ENCODE measurements around the gene ZNF426. TPM values are rescaled to one million over a fixed set of nuclear protein-coding genes. Genes with fewer than 3 reads are reported as not detected.
"Not testable (repeated sequence)": the region's sequence is repeated elsewhere in the genome, so short reads cannot be mapped to it uniquely, and the experiment has no call there.

The ZNF426 gene
- total RNA-seq = 10 to 100 TPM; 10.4 to 21.3 (median 16.2) TPM

GRCh38 chr19:9538183-9539058, at the start of gene ZNF426:
Gene ZNF426, minus strand, starts transcription at chr19:9538645. Its CDS starts 2,413 bp downstream, at chr19:9536232.
- peaks cover 6 to 13% of the 10 kb centered on the region in 2 donors for H3K4me1 ChIP-seq (replicated peaks in 1 of 2)
- peak within 1 kb of the TSS; percentile 60 to 93 (median 88) for H3K4me3 ChIP-seq
- H3K27ac ChIP-seq = peak within 1 kb of the TSS; percentile 96
- 0 to 60% (median 4%) methylated on average over 1 to 37 of the region's 49 CpGs; no CpG with 5 or more reads in 1 of the 10 experiments for WGBS, 10 experiments
- ATAC-seq (replicated peaks in 6 of 8) = peak; percentile 93 to 98 (median 96)
- in situ Hi-C loops (cut with MboI; ENCODE audit: low pct_unique_long_range_greater_than_20kb in 2 of 9, low sequenced_read_pairs in 9 of 9, unreplicated experiment in 9 of 9) = no loop called here

- ATAC-seq (replicated peaks in 6 of 8) = peak in 6 of 8 experiments; percentile 16 to 40 (median 34)
- WGBS, 10 experiments = 0 to 58% (median 7%) methylated on average over 1 to 7 of the region's 7 CpGs; no CpG with 5 or more reads in 1 of the 10 experiments
- in situ Hi-C loops (cut with MboI; ENCODE audit: low pct_unique_long_range_greater_than_20kb in 2 of 9, low sequenced_read_pairs in 9 of 9, unreplicated experiment in 9 of 9) = no loop called here
- Histone ChIP-seq H3K4me3 (no peak overlapping the region), H3K27ac (no peak overlapping the region), H3K4me1 (replicated peaks in 1 of 2) (peaks cover 4 to 6% of the 10 kb centered on the region in 2 donors)
Observed at GRCh38 chr19:9586764-9587163, 48.3 kb upstream of the ZNF426 start.

GRCh38 chr19:9584073-9584833, 45.8 kb upstream of the ZNF426 start, which contains the start of gene ZNF121:
Gene ZNF121, minus strand, starts transcription at chr19:9584504. Its CDS starts 16,407 bp downstream, at chr19:9568097.
- ATAC-seq (replicated peaks in 6 of 8) = peak; percentile 92 to 97 (median 96)
- peaks cover 4 to 6% of the 10 kb centered on the region in 2 donors for H3K4me1 ChIP-seq (replicated peaks in 1 of 2)
- H3K4me3 ChIP-seq = peak within 1 kb of the TSS; percentile 61 to 100 (median 82)
- H3K27ac ChIP-seq = peak within 1 kb of the TSS; percentile 82 to 86
- WGBS, 10 experiments = 0 to 2% (median 0%) methylated on average over 1 to 21 of the region's 51 CpGs; no CpG with 5 or more reads in 2 of the 10 experiments
- in situ Hi-C loops (cut with MboI; ENCODE audit: low pct_unique_long_range_greater_than_20kb in 2 of 9, low sequenced_read_pairs in 9 of 9, unreplicated experiment in 9 of 9) = no loop called here

GRCh38 chr19:9582081-9582725, 43.8 kb upstream of the ZNF426 start:
- ATAC-seq (replicated peaks in 6 of 8); in situ Hi-C loops (cut with MboI; ENCODE audit: low pct_unique_long_range_greater_than_20kb in 2 of 9, low sequenced_read_pairs in 9 of 9, unreplicated experiment in 9 of 9); H3K4me1 ChIP-seq (replicated peaks in 1 of 2); H3K27ac ChIP-seq; H3K4me3 ChIP-seq: not testable (repeated sequence)
- 76 to 100% (median 93%) methylated on average over 1 to 11 of the region's 13 CpGs; no CpG with 5 or more reads in 2 of the 10 experiments for WGBS, 10 experiments

GRCh38 chr19:9580728-9581127, 42.3 kb upstream of the ZNF426 start:
- Histone ChIP-seq H3K4me3 (no peak overlapping the region), H3K4me1 (replicated peaks in 1 of 2) (peaks cover 4 to 6% of the 10 kb centered on the region in 2 donors), H3K27ac (no peak overlapping the region)
- in situ Hi-C loops (cut with MboI; ENCODE audit: low pct_unique_long_range_greater_than_20kb in 2 of 9, low sequenced_read_pairs in 9 of 9, unreplicated experiment in 9 of 9) = no loop called here
- ATAC-seq (replicated peaks in 6 of 8) = no peak
- 60 to 100% (median 93%) methylated on average over 1 to 5 of the region's 5 CpGs; no CpG with 5 or more reads in 2 of the 10 experiments for WGBS, 10 experiments

- no peak overlapping the region for H3K4me3 ChIP-seq
- in situ Hi-C loops (cut with MboI; ENCODE audit: low pct_unique_long_range_greater_than_20kb in 2 of 9, low sequenced_read_pairs in 9 of 9, unreplicated experiment in 9 of 9) = no loop called here
- ATAC-seq (replicated peaks in 6 of 8) = no peak
- H3K4me1 ChIP-seq (replicated peaks in 1 of 2) = no peaks in the 10 kb centered on the region
- 80 to 100% (median 93%) methylated on average over 1 to 6 of the region's 6 CpGs; no CpG with 5 or more reads in 4 of the 10 experiments for whole genome bisulfite sequencing, 10 experiments
- H3K27ac ChIP-seq = no peak overlapping the region
Observed at GRCh38 chr19:9570255-9570654, 31.8 kb upstream of the ZNF426 start.

GRCh38 chr19:9566729-9567128, 28.3 kb upstream of the ZNF426 start:
- in situ Hi-C loops (cut with MboI; ENCODE audit: low pct_unique_long_range_greater_than_20kb in 2 of 9, low sequenced_read_pairs in 9 of 9, unreplicated experiment in 9 of 9) = no loop called here
- ATAC-seq (replicated peaks in 6 of 8) = peak in 1 of 8 experiments; percentile 39
- H3K4me3 ChIP-seq = no peak overlapping the region
- no peak overlapping the region for H3K27ac ChIP-seq
- H3K4me1 ChIP-seq (replicated peaks in 1 of 2) = no peaks in the 10 kb centered on the region
- 75 to 100% (median 100%) methylated on average over 1 of the region's 1 CpG; no CpG with 5 or more reads in 4 of the 10 experiments for WGBS, 10 experiments

- WGBS, 10 experiments = 92 to 100% (median 96%) methylated on average over 5 to 9 of the region's 9 CpGs
- in situ Hi-C loops (cut with MboI; ENCODE audit: low pct_unique_long_range_greater_than_20kb in 2 of 9, low sequenced_read_pairs in 9 of 9, unreplicated experiment in 9 of 9) = no loop called here
- no peaks in the 10 kb centered on the region for H3K4me1 ChIP-seq (replicated peaks in 1 of 2)
- no peak overlapping the region for H3K4me3 ChIP-seq
- ATAC-seq (replicated peaks in 6 of 8) = no peak
- H3K27ac ChIP-seq = no peak overlapping the region
Observed at GRCh38 chr19:9565900-9566705, 27.7 kb upstream of the ZNF426 start.

GRCh38 chr19:9552536-9553274, 14.3 kb upstream of the ZNF426 start:
- ATAC-seq (replicated peaks in 6 of 8) = peak in 7 of 8 experiments; percentile 18 to 91 (median 89)

GRCh38 chr19:9547870-9548269, 9.4 kb upstream of the ZNF426 start:
- no peak overlapping the region for H3K4me3 ChIP-seq
- H3K4me1 ChIP-seq (replicated peaks in 1 of 2) = no peaks in the 10 kb centered on the region
- H3K27ac ChIP-seq = no peak overlapping the region
- no peak for ATAC-seq (replicated peaks in 6 of 8)
- in situ Hi-C loops (cut with MboI; ENCODE audit: low pct_unique_long_range_greater_than_20kb in 2 of 9, low sequenced_read_pairs in 9 of 9, unreplicated experiment in 9 of 9) = no loop called here
- 20 to 61% (median 29%) methylated on average over 1 to 4 of the region's 11 CpGs; no CpG with 5 or more reads in 7 of the 10 experiments for WGBS, 10 experiments

More at GRCh38 chr19:9552536-9553274, 14.3 kb upstream of the ZNF426 start:
- peaks cover 0 to 2% of the 10 kb centered on the region in 2 donors for H3K4me1 ChIP-seq (replicated peaks in 1 of 2)
- WGBS, 10 experiments = 33 to 100% (median 82%) methylated on average over 1 to 2 of the region's 7 CpGs; no CpG with 5 or more reads in 4 of the 10 experiments
- H3K4me3 ChIP-seq = no peak overlapping the region
- H3K27ac ChIP-seq = peak overlapping the region in 1 of 2 donors; percentile 55
- in situ Hi-C loops (cut with MboI; ENCODE audit: low pct_unique_long_range_greater_than_20kb in 2 of 9, low sequenced_read_pairs in 9 of 9, unreplicated experiment in 9 of 9) = no loop called here

- H3K4me3 ChIP-seq; ATAC-seq (replicated peaks in 6 of 8); H3K27ac ChIP-seq; in situ Hi-C loops (cut with MboI; ENCODE audit: low pct_unique_long_range_greater_than_20kb in 2 of 9, low sequenced_read_pairs in 9 of 9, unreplicated experiment in 9 of 9): not testable (repeated sequence)
- H3K4me1 ChIP-seq (replicated peaks in 1 of 2) = peaks cover 6 to 13% of the 10 kb centered on the region in 2 donors
- WGBS, 10 experiments = 80 to 93% methylated on average over 2 to 3 of the region's 12 CpGs; no CpG with 5 or more reads in 8 of the 10 experiments
Observed at GRCh38 chr19:9541281-9541680, 2.8 kb upstream of the ZNF426 start.

All from motor neuron (in vitro differentiated cells).